Uterus (tissue), 4 donors: ENCODE data around the gene ZFYVE21. TPM values are rescaled to one million over a fixed set of nuclear protein-coding genes. Genes with fewer than 3 reads are reported as not detected.
A peak's percentile ranks its signal among the peaks of the same experiment; 100 is the strongest.

Experiments used
- DNase-seq, 2 donors: peaks; one replicate each; pipeline ENCODE4 v3.0.0-alpha.2; 2019 to 2020
- H3K27ac ChIP-seq, 2 donors: fragments of 200-600 bp; sonication (generic); 1 replicate in 1 of 2; 2 replicates in 1 of 2; pipeline ENCODE4 v1.5.1; 2016 to 2018
- H3K27me3 ChIP-seq, 2 donors: fragments of 200-600 bp; sonication (generic); one replicate each; pipeline ENCODE4 v1.5.1; 2018 to 2019; ENCODE audit warnings: control low read depth in 1 of 2
- H3K36me3 ChIP-seq, 2 donors: fragments of 200-600 bp; sonication (generic); one replicate each; pipeline ENCODE4 v1.5.1; 2019; ENCODE audit warnings: control low read depth in 1 of 2
- H3K4me1 ChIP-seq, 2 donors: fragments of 200-600 bp; sonication (generic); one replicate each; pipeline ENCODE4 v1.5.1; 2018 to 2019; ENCODE audit warnings: control low read depth in 1 of 2
- H3K4me3 ChIP-seq, 2 donors: fragments of 200-600 bp; sonication (generic); 1 replicate in 1 of 2; 2 replicates in 1 of 2; pipeline ENCODE4 v1.5.1; 2018 to 2019; ENCODE audit warnings: mild to moderate bottlenecking in 1 of 2
- H3K9me3 ChIP-seq, 2 donors: fragments of 200-600 bp; sonication (generic); one replicate each; pipeline ENCODE4 v1.5.1; 2019; ENCODE audit warnings: control low read depth in 1 of 2
- POLR2A ChIP-seq, 2 donors: fragments of 450-650 bp; IDR thresholded peaks; one replicate each; pipeline ENCODE4 v1.6.1; 2016; ENCODE audit warnings: antibody characterized with exemption in 2 of 2, mild to moderate bottlenecking in 1 of 2, moderate library complexity in 1 of 2
- intact Hi-C: fragments of 100-400 bp; cut with DNase I; formaldehyde crosslinking; loops from one replicate; pipeline ENCODE4 v1.15.1; 2023; ENCODE audit warnings: low total_unique reads
- total RNA-seq, 4 donors: library from RNA; depleted of rRNA in 3 of 4; stranded (reverse); fragments of >200 nt in 3 of 4; gene quantifications; one replicate each; pipeline versions ENCODE4 v1.1.0 to v1.2.4, GENCODE V29; 2014 to 2023
- TF ChIP-seq, protein P1 (sequence below), 4 experiments: fragments of 200-600 bp in 2 of 4; fragments of 450-650 bp in 2 of 4; sonication (generic) in 2 of 4; IDR thresholded peaks; one replicate each; pipeline ENCODE4 v1.5.1; 2016 to 2019; ENCODE audit warnings: antibody characterized with exemption in 4 of 4, mild to moderate bottlenecking in 2 of 4, moderate library complexity in 1 of 4
- donor health status: DM: yes; HTN: yes; CAD: no.

Gene ZFYVE21
- total RNA-seq, 4 donors from 2014 or later = 73.2 to 276 (median 103) TPM

GRCh38 chr14:103703433-103704385 lies 11.9 kb upstream of the ZFYVE21 start:
- TF ChIP-seq, protein P1, sequence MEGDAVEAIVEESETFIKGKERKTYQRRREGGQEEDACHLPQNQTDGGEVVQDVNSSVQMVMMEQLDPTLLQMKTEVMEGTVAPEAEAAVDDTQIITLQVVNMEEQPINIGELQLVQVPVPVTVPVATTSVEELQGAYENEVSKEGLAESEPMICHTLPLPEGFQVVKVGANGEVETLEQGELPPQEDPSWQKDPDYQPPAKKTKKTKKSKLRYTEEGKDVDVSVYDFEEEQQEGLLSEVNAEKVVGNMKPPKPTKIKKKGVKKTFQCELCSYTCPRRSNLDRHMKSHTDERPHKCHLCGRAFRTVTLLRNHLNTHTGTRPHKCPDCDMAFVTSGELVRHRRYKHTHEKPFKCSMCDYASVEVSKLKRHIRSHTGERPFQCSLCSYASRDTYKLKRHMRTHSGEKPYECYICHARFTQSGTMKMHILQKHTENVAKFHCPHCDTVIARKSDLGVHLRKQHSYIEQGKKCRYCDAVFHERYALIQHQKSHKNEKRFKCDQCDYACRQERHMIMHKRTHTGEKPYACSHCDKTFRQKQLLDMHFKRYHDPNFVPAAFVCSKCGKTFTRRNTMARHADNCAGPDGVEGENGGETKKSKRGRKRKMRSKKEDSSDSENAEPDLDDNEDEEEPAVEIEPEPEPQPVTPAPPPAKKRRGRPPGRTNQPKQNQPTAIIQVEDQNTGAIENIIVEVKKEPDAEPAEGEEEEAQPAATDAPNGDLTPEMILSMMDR (IDR thresholded peaks at IDR 0.05) = no peak
- TF ChIP-seq POLR2A (IDR thresholded peaks at IDR 0.05) = no peak
- Histone ChIP-seq H3K9me3 (no peaks in the 10 kb centered on the region), H3K27me3 (no peaks in the 10 kb centered on the region), H3K36me3 (no peaks in the 10 kb centered on the region), H3K4me3 (no peak overlapping the region), H3K27ac (peak overlapping the region; percentile 36 to 68), H3K4me1 (peaks cover 0 to 3% of the 10 kb centered on the region in 2 donors)
- intact Hi-C loops = no loop called here
- DNase-seq = no peak

- H3K4me1 ChIP-seq = peaks cover 0 to 3% of the 10 kb centered on the region in 2 donors
- intact Hi-C loops = no loop called here
- H3K9me3 ChIP-seq = no peaks in the 10 kb centered on the region
- no peak overlapping the region for H3K4me3 ChIP-seq
- DNase-seq = no peak
- peak overlapping the region; percentile 67 to 68 for H3K27ac ChIP-seq
- no peaks in the 10 kb centered on the region for H3K36me3 ChIP-seq
- H3K27me3 ChIP-seq = no peaks in the 10 kb centered on the region
- TF ChIP-seq, protein P1 (IDR thresholded peaks at IDR 0.05) = no peak
- no peak for TF ChIP-seq POLR2A (IDR thresholded peaks at IDR 0.05)
These were observed 10.9 kb upstream of the ZFYVE21 start for GRCh38 chr14:103704708-103705107.

DNA sequence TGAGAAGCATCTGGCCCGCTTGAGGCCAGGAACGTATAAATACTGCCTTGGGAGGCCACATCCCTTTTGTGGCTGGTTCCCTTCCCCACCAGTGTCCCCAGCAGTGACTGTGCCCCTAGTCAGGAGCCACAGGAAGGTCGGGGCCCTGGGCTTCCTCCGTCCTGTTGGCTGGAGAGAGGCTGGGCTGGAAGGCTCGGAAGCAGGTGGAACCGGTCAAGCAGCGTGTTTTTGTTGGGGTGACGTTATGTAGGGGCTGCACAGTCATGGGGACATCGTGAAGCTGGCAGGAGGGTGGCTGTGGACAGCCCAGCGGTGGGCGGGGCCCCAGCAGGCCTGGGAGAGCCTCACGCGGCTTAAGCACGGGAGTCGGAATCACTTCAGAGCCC lies 10.5 kb upstream of the ZFYVE21 start:
- H3K27ac ChIP-seq = peak overlapping the region; percentile 67 to 68
- no peaks in the 10 kb centered on the region for H3K27me3 ChIP-seq
- TF ChIP-seq, protein P1 (IDR thresholded peaks at IDR 0.05) = no peak
- peak; percentile 61 to 72 for DNase-seq
- no peaks in the 10 kb centered on the region for H3K36me3 ChIP-seq
- intact Hi-C loops = no loop called here
- peaks cover 0 to 3% of the 10 kb centered on the region in 2 donors for H3K4me1 ChIP-seq
- H3K9me3 ChIP-seq = no peaks in the 10 kb centered on the region
- H3K4me3 ChIP-seq = no peak overlapping the region

GRCh38 chr14:103705504-103706284 lies 9.9 kb upstream of the ZFYVE21 start:
- no peak overlapping the region for H3K4me3 ChIP-seq
- peaks cover 0 to 3% of the 10 kb centered on the region in 2 donors for H3K4me1 ChIP-seq
- no peaks in the 10 kb centered on the region for H3K27me3 ChIP-seq
- intact Hi-C loops = no loop called here
- no peaks in the 10 kb centered on the region for H3K9me3 ChIP-seq
- DNase-seq = no peak
- peak overlapping the region; percentile 67 to 68 for H3K27ac ChIP-seq
- H3K36me3 ChIP-seq = no peaks in the 10 kb centered on the region
- TF ChIP-seq, protein P1 (IDR thresholded peaks at IDR 0.05) = no peak
- no peak for TF ChIP-seq POLR2A (IDR thresholded peaks at IDR 0.05)
